A673 (cell line): ENCODE measurements around the gene MAP1S. TPM values are rescaled to one million over a fixed set of nuclear protein-coding genes. Genes with fewer than 3 reads are reported as not detected.

Experiments
- BruUV-seq: library from RNA; stranded (reverse); fragments of 400-500 nt; replicated peaks from 2 replicates; lab custom pipeline; 2021; lab: Mats Ljungman, UMichigan
- CTCF ChIA-PET: fragments of 300-600 bp; sonication (Branson Sonifier 250); formaldehyde crosslinking; loops from one replicate; lab custom pipeline; 2022; ENCODE audit warnings: antibody characterized with exemption; lab: Charles Lee
- POLR2A ChIA-PET: fragments of 300-600 bp; sonication (Branson Sonifier 250); formaldehyde crosslinking; loops from one replicate; lab custom pipeline; 2022; ENCODE audit warnings: antibody characterized with exemption; ENCODE audit not compliant: low non-redundant PET; lab: Charles Lee
- DNase-seq: peaks from one replicate; pipeline ENCODE4 v3.0.0-alpha.2; 2015; ENCODE audit warnings: low spot score
- H3K27ac ChIP-seq: fragments of 200-600 bp; sonication (generic); 2 replicates; pipeline ENCODE4 v1.5.1; 2016; ENCODE audit warnings: mixed run types, low read depth, mild to moderate bottlenecking, mixed read lengths, antibody characterized with exemption, low read length; ENCODE audit not compliant: poor library complexity, severe bottlenecking
- H3K27me3 ChIP-seq: fragments of 200-600 bp; sonication (generic); replicated peaks from 2 replicates; pipeline ENCODE4 v1.6.1; 2017; ENCODE audit warnings: mixed run types, low read depth, mild to moderate bottlenecking, mixed read lengths, antibody characterized with exemption, low read length; ENCODE audit not compliant: insufficient read depth, poor library complexity
- H3K36me3 ChIP-seq: fragments of 200-600 bp; sonication (generic); 2 replicates; pipeline ENCODE4 v1.6.1; 2016; ENCODE audit warnings: mixed run types, mild to moderate bottlenecking, mixed read lengths, antibody characterized with exemption, low read length; ENCODE audit not compliant: insufficient read depth, poor library complexity, severe bottlenecking
- H3K4me1 ChIP-seq: fragments of 200-600 bp; sonication (generic); 2 replicates; pipeline ENCODE4 v1.6.1; 2017; ENCODE audit warnings: mixed run types, mild to moderate bottlenecking, mixed read lengths, antibody characterized with exemption, low read length; ENCODE audit not compliant: insufficient read depth, poor library complexity, severe bottlenecking
- H3K4me3 ChIP-seq: fragments of 200-600 bp; sonication (generic); 2 replicates; pipeline ENCODE4 v1.5.1; 2016; ENCODE audit warnings: low read depth, mixed run types, mild to moderate bottlenecking, mixed read lengths, low read length; ENCODE audit not compliant: poor library complexity, severe bottlenecking
- H3K9me3 ChIP-seq: fragments of 200-600 bp; sonication (generic); 2 replicates; pipeline ENCODE4 v1.6.1; 2016; ENCODE audit warnings: mixed run types, low read depth, mild to moderate bottlenecking, mixed read lengths, antibody characterized with exemption, low read length; ENCODE audit not compliant: poor library complexity, severe bottlenecking
- EZH2 ChIP-seq: fragments of 200-600 bp; sonication (generic); IDR thresholded peaks from 2 replicates; pipeline ENCODE4 v1.6.1; 2017; ENCODE audit warnings: borderline replicate concordance, low read depth, mild to moderate bottlenecking, mixed read lengths, antibody characterized with exemption, low read length; ENCODE audit not compliant: poor library complexity, severe bottlenecking
- intact Hi-C: fragments of 100-400 bp; cut with micrococcal nuclease; formaldehyde crosslinking; loops from one replicate; pipeline ENCODE4 v1.10.0; 2022; ENCODE audit not compliant: unreplicated experiment
- total RNA-seq: library from RNA; stranded (reverse); gene quantifications from 2 replicates; pipeline ENCODE4 v1.2.3, GENCODE V29; 2021
- TF ChIP-seq, protein P1 (sequence below): fragments of 300-800, 200-600 bp; sonication (generic); conservative IDR thresholded peaks from 2 replicates; pipeline ENCODE4 v1.5.1; 2017; ENCODE audit warnings: low read depth, mild to moderate bottlenecking, antibody characterized with exemption, low read length, moderate library complexity, mixed read lengths

The MAP1S gene
- total RNA-seq, 1 experiment from 2014 or later, result 87.3 TPM

GRCh38 chr19:17706750-17707181, 12.5 kb upstream of the MAP1S start:
- Histone ChIP-seq H3K9me3 (no peaks in the 10 kb centered on the region), H3K4me1 (no peaks in the 10 kb centered on the region), H3K36me3 (no peaks in the 10 kb centered on the region), H3K27me3 (no peaks in the 10 kb centered on the region), H3K4me3 (no peak overlapping the region), H3K27ac (no peak overlapping the region)
- peak; percentile 74 for DNase-seq
- CTCF ChIA-PET, result interaction anchor here (0.6 to 1.4 kb wide), 2 partner anchors 9 to 60 kb away, joined by 3 to 5 read pairs; no protein-coding TSS in a partner anchor
- intact Hi-C loops, result no loop called here
- POLR2A ChIA-PET, result no interaction called here
- BruUV-seq, result no TSS peak
- no peak for TF ChIP-seq EZH2
- TF ChIP-seq, protein P1, sequence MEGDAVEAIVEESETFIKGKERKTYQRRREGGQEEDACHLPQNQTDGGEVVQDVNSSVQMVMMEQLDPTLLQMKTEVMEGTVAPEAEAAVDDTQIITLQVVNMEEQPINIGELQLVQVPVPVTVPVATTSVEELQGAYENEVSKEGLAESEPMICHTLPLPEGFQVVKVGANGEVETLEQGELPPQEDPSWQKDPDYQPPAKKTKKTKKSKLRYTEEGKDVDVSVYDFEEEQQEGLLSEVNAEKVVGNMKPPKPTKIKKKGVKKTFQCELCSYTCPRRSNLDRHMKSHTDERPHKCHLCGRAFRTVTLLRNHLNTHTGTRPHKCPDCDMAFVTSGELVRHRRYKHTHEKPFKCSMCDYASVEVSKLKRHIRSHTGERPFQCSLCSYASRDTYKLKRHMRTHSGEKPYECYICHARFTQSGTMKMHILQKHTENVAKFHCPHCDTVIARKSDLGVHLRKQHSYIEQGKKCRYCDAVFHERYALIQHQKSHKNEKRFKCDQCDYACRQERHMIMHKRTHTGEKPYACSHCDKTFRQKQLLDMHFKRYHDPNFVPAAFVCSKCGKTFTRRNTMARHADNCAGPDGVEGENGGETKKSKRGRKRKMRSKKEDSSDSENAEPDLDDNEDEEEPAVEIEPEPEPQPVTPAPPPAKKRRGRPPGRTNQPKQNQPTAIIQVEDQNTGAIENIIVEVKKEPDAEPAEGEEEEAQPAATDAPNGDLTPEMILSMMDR, result no peak

GRCh38 chr19:17711851-17712250, 7.4 kb upstream of the MAP1S start:
- POLR2A ChIA-PET, result no interaction called here
- DNase-seq, result no peak
- Histone ChIP-seq H3K4me3 (no peak overlapping the region), H3K27me3 (no peaks in the 10 kb centered on the region), H3K27ac (no peak overlapping the region), H3K36me3 (no peaks in the 10 kb centered on the region), H3K9me3 (no peaks in the 10 kb centered on the region), H3K4me1 (no peaks in the 10 kb centered on the region)
- intact Hi-C loops, result no loop called here
- no peak for TF ChIP-seq EZH2
- TF ChIP-seq, protein P1, result no peak
- CTCF ChIA-PET, result no interaction called here
- BruUV-seq, result no TSS peak

- TF ChIP-seq, protein P1, result peak; percentile 38
- TF ChIP-seq EZH2, result no peak
- POLR2A ChIA-PET, result no interaction called here
Observed at GRCh38 chr19:17716309-17716929, 2.9 kb upstream of the MAP1S start.

More at GRCh38 chr19:17716309-17716929, 2.9 kb upstream of the MAP1S start:
- intact Hi-C loops, result no loop called here
- H3K27ac ChIP-seq, result no peak overlapping the region
- no peak for DNase-seq
- H3K9me3 ChIP-seq, result no peaks in the 10 kb centered on the region
- no TSS peak for BruUV-seq
- no peak overlapping the region for H3K4me3 ChIP-seq
- peaks cover 5% of the 10 kb centered on the region for H3K36me3 ChIP-seq
- H3K4me1 ChIP-seq, result peaks cover 9% of the 10 kb centered on the region
- H3K27me3 ChIP-seq, result no peaks in the 10 kb centered on the region
- CTCF ChIA-PET, result no interaction called here
